ENCODE measurements around the gene GAB3. TPM values are rescaled to one million over a fixed set of nuclear protein-coding genes. Genes with fewer than 3 reads are reported as not detected.

GAB3 gene
- polyA plus RNA-seq, 1 of the 3 experiments (the other 2 are of a cell fraction) = 4.5 TPM

DNA sequence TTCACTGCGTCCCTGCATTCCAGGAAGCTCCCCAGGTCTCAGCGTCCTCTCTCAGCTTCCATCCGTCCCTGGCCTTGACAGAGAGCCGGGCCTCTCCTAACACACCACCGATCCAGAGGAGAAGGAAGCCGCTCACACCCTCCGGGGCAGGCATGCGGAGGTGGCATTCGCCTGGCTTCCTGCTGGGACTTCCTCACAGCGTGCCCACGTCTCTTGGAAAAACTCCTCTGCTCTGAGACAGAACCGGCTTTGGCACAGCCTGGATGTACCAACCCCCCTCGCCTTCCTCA, 100.7 kb downstream of the GAB3 start:
- Histone ChIP-seq H3F3A (replicated peaks; ENCODE audit: insufficient read depth) (no peaks in the 10 kb centered on the region), H3K4me3 (ENCODE audit: low read depth in 2 of 2, low read length in 1 of 2) (no peak overlapping the region), H2AFZ (ENCODE audit: low read depth) (no peak overlapping the region), H3K79me2 (ENCODE audit: insufficient read depth) (no peaks in the 10 kb centered on the region), H3K36me3 (replicated peaks in 1 of 2; ENCODE audit: control insufficient read depth in 1 of 2, insufficient read depth in 2 of 2, low read length in 1 of 2) (no peaks in the 10 kb centered on the region), H3K27ac (ENCODE audit: low read depth in 2 of 2, low read length in 1 of 2) (no peak overlapping the region), H4K20me1 (ENCODE audit: insufficient read depth) (no peaks in the 10 kb centered on the region), H3K9me2 (no peaks in the 10 kb centered on the region), H3K4me1 (ENCODE audit: control insufficient read depth in 1 of 2, insufficient read depth in 2 of 2, low read depth in 1 of 2, low read length in 1 of 2) (no peaks in the 10 kb centered on the region), H3K9ac (no peak overlapping the region), H3K9me3 (no peaks in the 10 kb centered on the region), H3K4me2 (no peak overlapping the region), H3K27me3 (ENCODE audit: insufficient read depth) (peaks cover 17% of the 10 kb centered on the region)
- DNase-seq = no peak
- WGBS (ENCODE audit: low lambda C conversion rate) = 28% methylated on average over 4 of the region's 13 CpGs
- ChIA-PET CTCF (no interaction called here), POLR2A (no interaction called here)
- no peak for TF ChIP-seq POLR2AphosphoS5 (IDR thresholded peaks at IDR 0.05; ENCODE audit: low read depth, low read length)
- TF ChIP-seq, protein P1, sequence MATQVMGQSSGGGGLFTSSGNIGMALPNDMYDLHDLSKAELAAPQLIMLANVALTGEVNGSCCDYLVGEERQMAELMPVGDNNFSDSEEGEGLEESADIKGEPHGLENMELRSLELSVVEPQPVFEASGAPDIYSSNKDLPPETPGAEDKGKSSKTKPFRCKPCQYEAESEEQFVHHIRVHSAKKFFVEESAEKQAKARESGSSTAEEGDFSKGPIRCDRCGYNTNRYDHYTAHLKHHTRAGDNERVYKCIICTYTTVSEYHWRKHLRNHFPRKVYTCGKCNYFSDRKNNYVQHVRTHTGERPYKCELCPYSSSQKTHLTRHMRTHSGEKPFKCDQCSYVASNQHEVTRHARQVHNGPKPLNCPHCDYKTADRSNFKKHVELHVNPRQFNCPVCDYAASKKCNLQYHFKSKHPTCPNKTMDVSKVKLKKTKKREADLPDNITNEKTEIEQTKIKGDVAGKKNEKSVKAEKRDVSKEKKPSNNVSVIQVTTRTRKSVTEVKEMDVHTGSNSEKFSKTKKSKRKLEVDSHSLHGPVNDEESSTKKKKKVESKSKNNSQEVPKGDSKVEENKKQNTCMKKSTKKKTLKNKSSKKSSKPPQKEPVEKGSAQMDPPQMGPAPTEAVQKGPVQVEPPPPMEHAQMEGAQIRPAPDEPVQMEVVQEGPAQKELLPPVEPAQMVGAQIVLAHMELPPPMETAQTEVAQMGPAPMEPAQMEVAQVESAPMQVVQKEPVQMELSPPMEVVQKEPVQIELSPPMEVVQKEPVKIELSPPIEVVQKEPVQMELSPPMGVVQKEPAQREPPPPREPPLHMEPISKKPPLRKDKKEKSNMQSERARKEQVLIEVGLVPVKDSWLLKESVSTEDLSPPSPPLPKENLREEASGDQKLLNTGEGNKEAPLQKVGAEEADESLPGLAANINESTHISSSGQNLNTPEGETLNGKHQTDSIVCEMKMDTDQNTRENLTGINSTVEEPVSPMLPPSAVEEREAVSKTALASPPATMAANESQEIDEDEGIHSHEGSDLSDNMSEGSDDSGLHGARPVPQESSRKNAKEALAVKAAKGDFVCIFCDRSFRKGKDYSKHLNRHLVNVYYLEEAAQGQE (IDR thresholded peaks at IDR 0.05; ENCODE audit: low read depth, low read length) = no peak
- TF ChIP-seq, protein P2, sequence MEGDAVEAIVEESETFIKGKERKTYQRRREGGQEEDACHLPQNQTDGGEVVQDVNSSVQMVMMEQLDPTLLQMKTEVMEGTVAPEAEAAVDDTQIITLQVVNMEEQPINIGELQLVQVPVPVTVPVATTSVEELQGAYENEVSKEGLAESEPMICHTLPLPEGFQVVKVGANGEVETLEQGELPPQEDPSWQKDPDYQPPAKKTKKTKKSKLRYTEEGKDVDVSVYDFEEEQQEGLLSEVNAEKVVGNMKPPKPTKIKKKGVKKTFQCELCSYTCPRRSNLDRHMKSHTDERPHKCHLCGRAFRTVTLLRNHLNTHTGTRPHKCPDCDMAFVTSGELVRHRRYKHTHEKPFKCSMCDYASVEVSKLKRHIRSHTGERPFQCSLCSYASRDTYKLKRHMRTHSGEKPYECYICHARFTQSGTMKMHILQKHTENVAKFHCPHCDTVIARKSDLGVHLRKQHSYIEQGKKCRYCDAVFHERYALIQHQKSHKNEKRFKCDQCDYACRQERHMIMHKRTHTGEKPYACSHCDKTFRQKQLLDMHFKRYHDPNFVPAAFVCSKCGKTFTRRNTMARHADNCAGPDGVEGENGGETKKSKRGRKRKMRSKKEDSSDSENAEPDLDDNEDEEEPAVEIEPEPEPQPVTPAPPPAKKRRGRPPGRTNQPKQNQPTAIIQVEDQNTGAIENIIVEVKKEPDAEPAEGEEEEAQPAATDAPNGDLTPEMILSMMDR (IDR thresholded peaks at IDR 0.05) = no peak
- no peak for TF ChIP-seq MEF2A (IDR thresholded peaks at IDR 0.05; ENCODE audit: borderline replicate concordance, low read depth)
- no peak for TF ChIP-seq TAF1 (IDR thresholded peaks at IDR 0.05; ENCODE audit: borderline replicate concordance, low read depth, low read length)
- no peak for TF ChIP-seq RXRA (IDR thresholded peaks at IDR 0.05; ENCODE audit: borderline replicate concordance, low read depth)
- no peak for TF ChIP-seq FOXM1 (IDR thresholded peaks at IDR 0.05; ENCODE audit: low read depth)
- TF ChIP-seq NRF1 (IDR thresholded peaks at IDR 0.05; ENCODE audit: low read depth, low read length) = no peak
- no peak for TF ChIP-seq RAD21 (IDR thresholded peaks at IDR 0.05; ENCODE audit: low read length)
- TF ChIP-seq EP300 (IDR thresholded peaks at IDR 0.05; ENCODE audit: borderline replicate concordance in 1 of 2, low read depth in 1 of 2, low read length in 1 of 2) = no peak

DNA sequence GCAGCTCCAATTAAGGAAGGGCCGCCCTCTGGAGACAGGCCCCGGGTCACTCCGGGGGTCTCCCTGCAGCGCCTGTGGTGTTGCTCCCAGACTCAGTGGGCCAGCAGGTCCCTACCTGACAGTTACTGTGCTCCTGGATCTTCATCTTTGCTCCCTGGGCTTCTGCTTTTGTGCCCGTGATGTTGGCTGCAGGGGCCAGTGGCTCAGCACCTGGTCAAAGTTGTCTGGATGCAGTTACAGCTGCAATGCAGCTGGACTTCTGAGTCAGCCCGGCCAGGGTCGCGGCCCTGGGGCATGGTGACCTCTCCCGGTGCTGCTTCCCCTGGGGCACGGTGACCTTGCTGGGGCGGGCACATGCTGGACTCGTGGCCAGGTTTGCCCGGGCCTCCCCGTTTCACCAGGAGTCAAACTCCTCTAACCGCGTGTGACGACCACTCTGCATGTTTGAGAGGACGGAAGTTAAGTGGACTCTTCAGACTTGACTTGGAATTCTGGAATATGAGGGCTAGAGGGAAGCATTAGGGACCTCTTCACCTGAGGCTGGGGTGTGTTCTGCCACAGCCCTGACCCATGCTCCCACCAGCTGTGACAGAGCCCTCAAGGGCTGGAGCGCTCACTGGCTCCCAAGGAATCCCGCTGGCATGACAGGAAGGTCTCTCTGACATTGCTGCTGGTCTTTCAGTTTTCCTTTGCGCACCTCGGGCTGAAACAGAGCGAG, 101.2 kb downstream of the GAB3 start:
- H2AFZ ChIP-seq (ENCODE audit: low read depth) = no peak overlapping the region
- H3K9me3 ChIP-seq = no peaks in the 10 kb centered on the region
- no peak overlapping the region for H3K4me3 ChIP-seq (ENCODE audit: low read depth in 2 of 2, low read length in 1 of 2)
- TF ChIP-seq SIN3A (IDR thresholded peaks at IDR 0.05; ENCODE audit: borderline replicate concordance, low read depth, low read length) (no peak), YY1 (IDR thresholded peaks at IDR 0.05; ENCODE audit: low read depth) (no peak), RAD21 (IDR thresholded peaks at IDR 0.05; ENCODE audit: low read length) (no peak), MXI1 (IDR thresholded peaks at IDR 0.05; ENCODE audit: low read depth, low read length) (no peak), NRF1 (IDR thresholded peaks at IDR 0.05; ENCODE audit: low read depth, low read length) (no peak), RCOR1 (IDR thresholded peaks at IDR 0.05; ENCODE audit: low read length) (no peak), TCF12 (IDR thresholded peaks at IDR 0.05) (no peak), EP300 (IDR thresholded peaks at IDR 0.05; ENCODE audit: borderline replicate concordance in 1 of 2, low read depth in 1 of 2, low read length in 1 of 2) (no peak)
- peaks cover 17% of the 10 kb centered on the region for H3K27me3 ChIP-seq (ENCODE audit: insufficient read depth)
- no peak overlapping the region for H3K9ac ChIP-seq
- no peak overlapping the region for H3K27ac ChIP-seq (ENCODE audit: low read depth in 2 of 2, low read length in 1 of 2)
- ChIA-PET POLR2A (no interaction called here), CTCF (no interaction called here)
- H3K4me1 ChIP-seq (ENCODE audit: control insufficient read depth in 1 of 2, insufficient read depth in 2 of 2, low read depth in 1 of 2, low read length in 1 of 2) = no peaks in the 10 kb centered on the region
- no peaks in the 10 kb centered on the region for H3K79me2 ChIP-seq (ENCODE audit: insufficient read depth)
- 40% methylated on average over 21 of the region's 23 CpGs for WGBS (ENCODE audit: low lambda C conversion rate)
- no peak for DNase-seq
- H3K9me2 ChIP-seq = no peaks in the 10 kb centered on the region
- H3F3A ChIP-seq (replicated peaks; ENCODE audit: insufficient read depth) = no peaks in the 10 kb centered on the region
- H3K36me3 ChIP-seq (replicated peaks in 1 of 2; ENCODE audit: control insufficient read depth in 1 of 2, insufficient read depth in 2 of 2, low read length in 1 of 2) = no peaks in the 10 kb centered on the region
- H3K4me2 ChIP-seq = no peak overlapping the region
- H4K20me1 ChIP-seq (ENCODE audit: insufficient read depth) = no peaks in the 10 kb centered on the region

Data from SK-N-SH (cell line).